ENCODE data around the gene RIMBP2.
A peak's percentile ranks its signal among the peaks of the same experiment; 100 is the strongest.

RIMBP2 gene

DNA sequence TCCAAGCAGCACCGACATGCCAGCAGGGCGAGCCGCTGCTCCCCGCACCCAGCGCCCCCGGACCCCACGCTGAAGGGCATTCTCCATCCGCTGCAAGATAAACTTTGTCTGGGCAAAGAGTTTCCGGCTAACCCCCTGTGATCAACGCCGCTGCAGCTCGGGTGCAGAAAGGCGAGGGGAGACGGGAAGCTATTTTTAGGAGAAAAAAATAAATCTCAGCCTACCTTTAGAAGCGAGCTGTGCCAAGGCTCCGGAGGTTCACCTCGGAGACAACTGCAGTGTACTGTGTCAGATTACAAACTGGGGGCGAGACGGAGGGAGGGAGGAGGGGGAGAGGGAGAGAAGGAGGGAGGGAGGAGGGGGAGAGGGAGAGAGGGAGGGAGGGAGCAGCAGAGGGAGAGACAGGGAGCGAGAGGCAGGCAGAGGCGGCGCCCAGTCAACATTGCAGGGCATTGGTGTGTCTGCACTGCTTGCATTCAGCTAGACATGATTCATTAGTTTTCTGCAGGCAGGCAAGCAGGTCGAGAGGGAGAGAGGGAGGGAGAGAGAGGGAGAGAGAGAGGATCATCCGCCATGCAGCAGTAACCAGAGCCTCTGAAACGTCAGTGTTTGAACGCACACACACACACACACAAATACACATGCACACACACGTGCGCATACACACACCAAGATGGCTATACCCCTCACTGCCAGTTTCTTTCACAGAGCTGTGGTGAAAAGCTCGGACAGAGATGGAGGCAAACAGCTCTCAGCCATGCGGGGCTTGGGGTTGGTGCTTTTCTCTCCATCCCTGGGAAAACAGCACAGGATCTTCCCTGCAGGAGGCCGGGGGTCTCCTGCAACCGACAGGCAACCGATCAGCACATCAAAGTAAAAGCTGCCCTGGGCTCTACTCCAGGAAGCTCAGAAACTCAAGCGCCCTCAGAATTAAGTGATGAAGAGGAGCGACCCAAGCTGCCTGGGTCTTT lies at the start of gene RIMBP2:
Gene RIMBP2, minus strand, starts transcription at position 302 of the 971 bp plus-strand sequence. CDS start 237,286 bp downstream, outside the sequence.
- TF ChIP-seq, protein P1, sequence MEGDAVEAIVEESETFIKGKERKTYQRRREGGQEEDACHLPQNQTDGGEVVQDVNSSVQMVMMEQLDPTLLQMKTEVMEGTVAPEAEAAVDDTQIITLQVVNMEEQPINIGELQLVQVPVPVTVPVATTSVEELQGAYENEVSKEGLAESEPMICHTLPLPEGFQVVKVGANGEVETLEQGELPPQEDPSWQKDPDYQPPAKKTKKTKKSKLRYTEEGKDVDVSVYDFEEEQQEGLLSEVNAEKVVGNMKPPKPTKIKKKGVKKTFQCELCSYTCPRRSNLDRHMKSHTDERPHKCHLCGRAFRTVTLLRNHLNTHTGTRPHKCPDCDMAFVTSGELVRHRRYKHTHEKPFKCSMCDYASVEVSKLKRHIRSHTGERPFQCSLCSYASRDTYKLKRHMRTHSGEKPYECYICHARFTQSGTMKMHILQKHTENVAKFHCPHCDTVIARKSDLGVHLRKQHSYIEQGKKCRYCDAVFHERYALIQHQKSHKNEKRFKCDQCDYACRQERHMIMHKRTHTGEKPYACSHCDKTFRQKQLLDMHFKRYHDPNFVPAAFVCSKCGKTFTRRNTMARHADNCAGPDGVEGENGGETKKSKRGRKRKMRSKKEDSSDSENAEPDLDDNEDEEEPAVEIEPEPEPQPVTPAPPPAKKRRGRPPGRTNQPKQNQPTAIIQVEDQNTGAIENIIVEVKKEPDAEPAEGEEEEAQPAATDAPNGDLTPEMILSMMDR (IDR thresholded peaks at IDR 0.05; ENCODE audit: control insufficient read depth, extremely low read depth, insufficient read depth), result no peak
- no peak for DNase-seq (ENCODE audit: low read depth)
- H3K4me3 ChIP-seq (ENCODE audit: low read depth, low read length), result no peak within 1 kb of the TSS

- TF ChIP-seq, protein P1 (IDR thresholded peaks at IDR 0.05; ENCODE audit: control insufficient read depth, extremely low read depth, insufficient read depth), result no peak
- no peak overlapping the region for H3K4me3 ChIP-seq (ENCODE audit: low read depth, low read length)
- DNase-seq (ENCODE audit: low read depth), result peak; percentile 33
Observed at GRCh38 chr12:130765186-130765659, 49.1 kb upstream of the RIMBP2 start.

- H3K4me3 ChIP-seq (ENCODE audit: low read depth, low read length), result no peak overlapping the region
- peak; percentile 41 for DNase-seq (ENCODE audit: low read depth)
- TF ChIP-seq, protein P1 (IDR thresholded peaks at IDR 0.05; ENCODE audit: control insufficient read depth, extremely low read depth, insufficient read depth), result no peak
Observed at GRCh38 chr12:130764475-130765185, 48.5 kb upstream of the RIMBP2 start.

- H3K4me3 ChIP-seq (ENCODE audit: low read depth, low read length), result no peak overlapping the region
- peak; percentile 13 for DNase-seq (ENCODE audit: low read depth)
- TF ChIP-seq, protein P1 (IDR thresholded peaks at IDR 0.05; ENCODE audit: control insufficient read depth, extremely low read depth, insufficient read depth), result no peak
Observed at GRCh38 chr12:130764073-130764472, 48.0 kb upstream of the RIMBP2 start.

GRCh38 chr12:130762319-130762675 lies 46.2 kb upstream of the RIMBP2 start:
- no peak overlapping the region for H3K4me3 ChIP-seq (ENCODE audit: low read depth, low read length)
- TF ChIP-seq, protein P1 (IDR thresholded peaks at IDR 0.05; ENCODE audit: control insufficient read depth, extremely low read depth, insufficient read depth), result no peak
- DNase-seq (ENCODE audit: low read depth), result no peak

- H3K4me3 ChIP-seq (ENCODE audit: low read depth, low read length), result no peak overlapping the region
- no peak for DNase-seq (ENCODE audit: low read depth)
- TF ChIP-seq, protein P1 (IDR thresholded peaks at IDR 0.05; ENCODE audit: control insufficient read depth, extremely low read depth, insufficient read depth), result peak; percentile 90
Observed at GRCh38 chr12:130761537-130762318, 45.6 kb upstream of the RIMBP2 start.

Data from LNCaP clone FGC (cell line).